Prostate gland (tissue), 2 donors: ENCODE measurements around the gene UBE2D4.

Experiments used
- CTCF ChIP-seq, 4 experiments: fragments of 200-600 bp in 2 of 4; fragments of 450-650 bp in 2 of 4; sonication (generic) in 2 of 4; IDR thresholded peaks; 1 replicate in 3 of 4; 2 replicates in 1 of 4; pipeline ENCODE4 v1.5.1; 2016 to 2019; ENCODE audit warnings: antibody characterized with exemption in 4 of 4, mild to moderate bottlenecking in 2 of 4, moderate library complexity in 2 of 4
- POLR2A ChIP-seq: fragments of 450-650 bp; IDR thresholded peaks from one replicate; pipeline ENCODE4 v1.6.1; 2016; ENCODE audit warnings: antibody characterized with exemption, mild to moderate bottlenecking
- POLR2AphosphoS5 ChIP-seq: sonication (generic); formaldehyde crosslinking; IDR thresholded peaks from one replicate; pipeline ENCODE4 v1.6.1; 2017; ENCODE audit warnings: antibody characterized with exemption

GRCh38 chr7:43938892-43939482, 12.8 kb downstream of the UBE2D4 start:
- TF ChIP-seq CTCF (IDR thresholded peaks at IDR 0.05) (no peak), POLR2A (no peak), POLR2AphosphoS5 (no peak)
